GM06990 (cell line): ENCODE results near the gene LRRC23.
A peak's percentile ranks its signal among the peaks of the same experiment; 100 is the strongest.

Source experiments
- DNase-seq: peaks from one replicate; pipeline ENCODE4 v3.0.0-alpha.2; 2011; ENCODE audit not compliant: insufficient read length; ENCODE audit errors: extremely low read depth
- H3K27me3 ChIP-seq: replicated peaks from 2 replicates; pipeline ENCODE4 v1.6.0; 2011; ENCODE audit warnings: low read length; ENCODE audit not compliant: control insufficient read depth, insufficient read depth
- H3K36me3 ChIP-seq: 2 replicates; pipeline ENCODE4 v1.5.1; 2011; ENCODE audit warnings: low read length; ENCODE audit not compliant: control insufficient read depth, insufficient read depth
- H3K4me3 ChIP-seq: replicated peaks from 2 replicates; pipeline ENCODE4 v1.5.1; 2011; ENCODE audit warnings: low read depth, mild to moderate bottlenecking, control low read depth, low read length
- TF ChIP-seq, protein P1 (sequence below): IDR thresholded peaks from 2 replicates; pipeline ENCODE4 v1.5.1; 2011; ENCODE audit warnings: low read length, control low read depth, mild to moderate bottlenecking, inconsistent platforms; ENCODE audit not compliant: insufficient read depth, poor library complexity, severe bottlenecking

LRRC23 gene

GRCh38 chr12:6960593-6961277 lies 56.1 kb downstream of the LRRC23 start:
- H3K27me3 ChIP-seq, result no peaks in the 10 kb centered on the region
- H3K36me3 ChIP-seq, result peaks cover 51% of the 10 kb centered on the region
- no peak overlapping the region; the same call in 1 of the 2 replicates for H3K4me3 ChIP-seq
- peak; percentile 77 for DNase-seq
- TF ChIP-seq, protein P1, sequence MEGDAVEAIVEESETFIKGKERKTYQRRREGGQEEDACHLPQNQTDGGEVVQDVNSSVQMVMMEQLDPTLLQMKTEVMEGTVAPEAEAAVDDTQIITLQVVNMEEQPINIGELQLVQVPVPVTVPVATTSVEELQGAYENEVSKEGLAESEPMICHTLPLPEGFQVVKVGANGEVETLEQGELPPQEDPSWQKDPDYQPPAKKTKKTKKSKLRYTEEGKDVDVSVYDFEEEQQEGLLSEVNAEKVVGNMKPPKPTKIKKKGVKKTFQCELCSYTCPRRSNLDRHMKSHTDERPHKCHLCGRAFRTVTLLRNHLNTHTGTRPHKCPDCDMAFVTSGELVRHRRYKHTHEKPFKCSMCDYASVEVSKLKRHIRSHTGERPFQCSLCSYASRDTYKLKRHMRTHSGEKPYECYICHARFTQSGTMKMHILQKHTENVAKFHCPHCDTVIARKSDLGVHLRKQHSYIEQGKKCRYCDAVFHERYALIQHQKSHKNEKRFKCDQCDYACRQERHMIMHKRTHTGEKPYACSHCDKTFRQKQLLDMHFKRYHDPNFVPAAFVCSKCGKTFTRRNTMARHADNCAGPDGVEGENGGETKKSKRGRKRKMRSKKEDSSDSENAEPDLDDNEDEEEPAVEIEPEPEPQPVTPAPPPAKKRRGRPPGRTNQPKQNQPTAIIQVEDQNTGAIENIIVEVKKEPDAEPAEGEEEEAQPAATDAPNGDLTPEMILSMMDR, result peak; percentile 45

GRCh38 chr12:6961278-6961694 lies 56.7 kb downstream of the LRRC23 start:
- peak; percentile 85 for DNase-seq
- H3K4me3 ChIP-seq, result no peak overlapping the region; the same call in 1 of the 2 replicates

DNA sequence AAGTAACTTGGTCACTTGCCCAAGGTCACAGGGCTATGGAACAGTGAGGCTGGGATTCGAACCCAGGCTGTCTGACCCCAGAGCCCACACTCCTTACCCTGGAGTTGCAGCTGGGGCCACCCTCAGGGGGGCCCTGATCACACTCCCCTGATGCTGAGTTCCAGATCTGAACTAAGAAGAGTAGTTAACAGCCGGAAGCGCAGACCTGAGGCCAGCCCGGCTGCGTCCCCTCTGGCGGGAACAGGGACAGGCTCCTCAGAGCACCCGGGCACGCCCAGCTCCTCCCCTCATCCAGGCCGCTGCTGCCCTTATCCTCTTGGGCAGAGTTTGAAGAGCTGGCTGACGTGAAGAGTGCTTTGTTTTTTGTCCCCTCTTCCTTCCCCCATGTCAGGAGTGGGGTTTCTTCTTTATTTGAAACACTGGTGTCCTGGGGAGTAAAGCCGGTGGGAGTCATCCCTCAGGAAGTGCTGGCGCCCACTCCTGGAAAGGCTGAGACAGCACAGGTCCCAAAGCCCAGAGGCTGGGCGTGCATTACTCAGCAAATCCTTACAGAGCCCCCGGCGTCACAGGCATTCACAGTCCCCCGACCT lies 57.2 kb downstream of the LRRC23 start:
- Histone ChIP-seq H3K36me3 (peaks cover 46% of the 10 kb centered on the region), H3K27me3 (no peaks in the 10 kb centered on the region), H3K4me3 (no peak overlapping the region; the same call in 1 of the 2 replicates)
- TF ChIP-seq, protein P1, result peak; percentile 52
- DNase-seq, result peak; percentile 85

More at GRCh38 chr12:6961278-6961694, 56.7 kb downstream of the LRRC23 start:
- H3K27me3 ChIP-seq, result no peaks in the 10 kb centered on the region
- TF ChIP-seq, protein P1, result no peak
- peaks cover 49% of the 10 kb centered on the region for H3K36me3 ChIP-seq

DNA sequence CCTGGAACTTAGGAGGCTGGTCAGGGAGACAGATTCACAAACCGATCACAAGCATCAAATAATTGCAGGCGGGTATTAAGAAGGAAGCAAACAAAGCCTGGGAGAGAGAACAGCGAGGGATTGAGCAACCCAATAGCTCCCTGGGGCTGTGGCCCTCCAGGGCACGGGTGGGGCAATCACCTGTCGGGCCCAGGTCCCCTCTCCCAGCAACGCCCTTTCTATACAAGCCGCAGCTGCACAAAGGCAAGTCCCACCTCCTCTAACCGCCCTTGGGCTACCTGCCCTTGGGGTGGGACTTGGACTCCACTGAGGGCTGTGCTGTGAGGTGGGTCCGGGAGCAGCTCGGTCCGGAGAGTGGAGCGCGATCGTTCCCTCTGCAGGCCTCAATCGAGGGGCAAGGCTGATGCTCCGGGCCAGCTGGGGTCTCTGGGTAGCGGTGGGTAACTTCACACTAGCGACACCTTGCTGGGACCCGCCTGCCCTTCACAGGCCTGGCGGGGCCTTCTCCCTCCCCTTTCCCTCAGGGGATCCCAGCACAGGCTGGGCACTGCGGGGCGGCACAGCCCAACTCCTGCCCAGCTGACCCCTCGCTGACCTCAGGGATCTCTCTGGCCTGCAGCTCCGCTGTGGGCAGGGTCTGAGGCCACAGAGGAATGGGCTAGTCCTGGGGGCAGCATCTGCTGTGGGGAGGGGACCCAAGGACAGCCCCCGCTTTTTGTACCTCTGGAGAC lies 57.8 kb downstream of the LRRC23 start:
- DNase-seq, result no peak
- no peaks in the 10 kb centered on the region for H3K27me3 ChIP-seq
- H3K36me3 ChIP-seq, result peaks cover 46% of the 10 kb centered on the region
- H3K4me3 ChIP-seq, result no peak overlapping the region
- TF ChIP-seq, protein P1, result no peak

GRCh38 chr12:6963016-6963731 lies 58.6 kb downstream of the LRRC23 start:
- Histone ChIP-seq H3K36me3 (peaks cover 47% of the 10 kb centered on the region), H3K27me3 (no peaks in the 10 kb centered on the region), H3K4me3 (no peak overlapping the region)
- TF ChIP-seq, protein P1, result no peak
- DNase-seq, result no peak
